PC-9 (cell line): ENCODE measurements around the gene RIMS3. TPM values are rescaled to one million over a fixed set of nuclear protein-coding genes. Genes with fewer than 3 reads are reported as not detected.
A peak's percentile ranks its signal among the peaks of the same experiment; 100 is the strongest.

Experiments
- BruUV-seq: library from RNA; stranded (reverse); fragments of 400-500 nt; replicated peaks from 2 replicates; lab custom pipeline; 2021; lab: Mats Ljungman, UMichigan
- CTCF ChIA-PET: fragments of 300-600 bp; sonication (Branson Sonifier 250); formaldehyde crosslinking; loops from one replicate; lab custom pipeline; 2022; ENCODE audit warnings: antibody characterized with exemption; lab: Charles Lee
- POLR2A ChIA-PET: fragments of 300-600 bp; sonication (Branson Sonifier 250); formaldehyde crosslinking; loops from one replicate; lab custom pipeline; 2022; ENCODE audit warnings: antibody characterized with exemption; ENCODE audit not compliant: unreplicated experiment; lab: Charles Lee
- DNase-seq, 2 experiments: peaks; one replicate each; pipeline versions ENCODE4 v3.0.0 to v3.0.0-alpha.2; 2015 to 2022; ENCODE audit warnings: mixed read lengths in 1 of 2
- H2AFZ ChIP-seq: fragments of 200-600 bp; sonication (generic); 2 replicates; pipeline ENCODE4 v1.8.1; 2017; ENCODE audit warnings: antibody characterized with exemption
- H3F3A ChIP-seq: fragments of 200-600 bp; sonication (generic); 2 replicates; pipeline ENCODE4 v1.8.1; 2017; ENCODE audit warnings: antibody characterized with exemption, mild to moderate bottlenecking, low read depth; ENCODE audit not compliant: insufficient read depth
- H3K27ac ChIP-seq: fragments of 200-600 bp; sonication (generic); 2 replicates; pipeline ENCODE4 v1.6.1; 2016; ENCODE audit warnings: mixed run types
- H3K27me3 ChIP-seq: fragments of 200-600 bp; sonication (generic); 2 replicates; pipeline ENCODE4 v1.6.1; 2016; ENCODE audit warnings: low read depth, mixed run types; ENCODE audit not compliant: insufficient read depth
- H3K36me3 ChIP-seq: fragments of 200-600 bp; sonication (generic); 2 replicates; pipeline ENCODE4 v1.6.1; 2016; ENCODE audit warnings: low read depth, mixed run types
- H3K4me1 ChIP-seq: fragments of 200-600 bp; sonication (generic); replicated peaks from 2 replicates; pipeline ENCODE4 v1.6.1; 2016; ENCODE audit warnings: mixed run types; ENCODE audit not compliant: insufficient read depth
- H3K4me2 ChIP-seq: fragments of 200-600 bp; sonication (generic); 2 replicates; pipeline ENCODE4 v1.6.1; 2017; ENCODE audit warnings: mixed run types
- H3K4me3 ChIP-seq: fragments of 200-600 bp; sonication (generic); 2 replicates; pipeline ENCODE4 v1.6.1; 2016; ENCODE audit warnings: mixed run types
- H3K79me2 ChIP-seq: fragments of 200-600 bp; sonication (generic); 2 replicates; pipeline ENCODE4 v1.6.1; 2017; ENCODE audit warnings: low read depth, mixed run types
- H3K9me2 ChIP-seq: fragments of 200-600 bp; sonication (generic); 2 replicates; pipeline ENCODE4 v1.8.1; 2017; ENCODE audit warnings: mild to moderate bottlenecking; ENCODE audit not compliant: insufficient read depth
- H3K9me3 ChIP-seq: fragments of 200-600 bp; sonication (generic); 2 replicates; pipeline ENCODE4 v1.8.1; 2016; ENCODE audit warnings: low read depth; ENCODE audit not compliant: insufficient read depth
- H4K20me1 ChIP-seq: fragments of 200-600 bp; sonication (generic); 2 replicates; pipeline ENCODE4 v1.8.1; 2017; ENCODE audit not compliant: insufficient read depth
- EZH2 ChIP-seq: fragments of 200-600 bp; sonication (generic); IDR thresholded peaks from 2 replicates; pipeline ENCODE4 v1.8.0; 2017; ENCODE audit warnings: antibody characterized with exemption, low read depth
- intact Hi-C: fragments of 100-400 bp; cut with micrococcal nuclease; formaldehyde crosslinking; loops from one replicate; pipeline ENCODE4 v1.10.0; 2022; ENCODE audit not compliant: unreplicated experiment
- total RNA-seq: library from RNA; stranded (reverse); gene quantifications from 2 replicates; pipeline ENCODE4 v1.2.3, GENCODE V29; 2021
- TF ChIP-seq, protein P1 (sequence below): fragments of 200-600 bp; sonication (generic); conservative IDR thresholded peaks from 2 replicates; pipeline ENCODE4 v1.6.1; 2017; ENCODE audit warnings: mixed run types, antibody characterized with exemption, mild to moderate bottlenecking, moderate library complexity

Gene RIMS3
- total RNA-seq, 1 experiment from 2014 or later, result 12.9 TPM

DNA sequence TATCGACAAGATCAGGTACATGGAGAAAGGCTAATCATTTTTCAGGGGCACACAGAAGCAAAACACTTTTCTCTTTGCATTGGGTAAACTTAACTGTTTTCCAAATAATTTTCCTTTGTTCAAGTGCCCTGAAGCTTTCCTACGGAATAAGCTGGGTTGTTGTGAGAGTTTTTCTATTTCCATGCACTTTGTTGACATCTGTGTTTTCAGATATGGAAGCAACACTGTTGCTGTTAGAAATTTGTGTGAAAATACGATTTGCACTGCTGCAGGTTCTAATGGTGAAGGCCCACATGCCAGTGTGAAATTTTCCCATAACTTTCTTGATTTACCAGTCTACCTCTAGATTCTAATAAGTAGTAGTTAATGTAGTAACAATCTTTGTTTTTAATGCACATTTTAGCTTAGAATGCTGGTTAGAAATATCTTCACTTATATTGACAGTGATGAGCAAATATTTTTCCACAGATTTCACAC is 44.4 kb upstream of the RIMS3 start:
- H3K4me1 ChIP-seq, result peaks cover 43% of the 10 kb centered on the region
- POLR2A ChIA-PET, result interaction anchor here (0.6 to 0.8 kb wide), 2 partner anchors 42 to 791 kb away, joined by 6 to 11 read pairs; no protein-coding TSS in a partner anchor
- intact Hi-C loops, result no loop called here

DNA sequence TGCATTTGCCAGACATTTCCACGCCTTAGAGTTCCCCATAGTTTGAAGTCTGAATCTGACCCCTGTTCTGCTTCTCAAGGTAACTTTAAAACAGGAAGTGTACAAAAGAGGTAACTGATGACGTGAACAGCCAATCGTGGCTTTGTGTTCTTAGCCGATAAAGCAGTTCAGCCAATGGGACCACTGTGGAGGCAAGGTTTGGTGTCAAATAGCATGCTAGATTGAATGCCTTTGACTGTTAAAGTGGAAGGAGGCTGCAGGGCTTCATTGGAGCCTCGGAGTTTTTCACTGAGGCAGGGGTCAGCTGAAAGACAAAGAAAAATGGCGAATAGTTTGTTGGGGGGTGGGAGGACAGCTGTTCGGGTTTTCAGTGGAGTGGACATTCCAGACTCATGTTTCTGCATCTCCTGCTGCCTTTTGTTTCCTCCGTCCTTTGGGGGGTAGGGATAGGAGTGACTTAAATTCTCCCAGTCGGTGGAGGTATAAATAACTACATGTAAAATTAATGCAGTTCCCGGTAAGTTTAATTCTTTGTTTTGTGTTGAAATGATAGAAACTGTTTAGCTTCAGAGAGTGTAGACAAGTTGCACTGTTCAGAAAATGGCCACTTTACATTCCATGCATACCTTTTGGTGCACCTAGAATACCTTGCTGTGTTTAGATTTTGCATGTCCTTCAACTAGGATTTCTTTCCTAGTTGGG is 43.8 kb upstream of the RIMS3 start:
- Histone ChIP-seq H4K20me1 (peaks cover 5% of the 10 kb centered on the region), H3K4me3 (peak overlapping the region; percentile 62), H3K79me2 (peaks cover 82% of the 10 kb centered on the region), H3K4me2 (peak overlapping the region; percentile 86), H3K9me2 (no peaks in the 10 kb centered on the region), H3F3A (peaks cover 19% of the 10 kb centered on the region), H3K27ac (peak overlapping the region; percentile 21), H3K27me3 (no peaks in the 10 kb centered on the region), H3K36me3 (no peaks in the 10 kb centered on the region), H3K9me3 (no peaks in the 10 kb centered on the region), H3K4me1 (peaks cover 43% of the 10 kb centered on the region), H2AFZ (peak overlapping the region; percentile 61)
- DNase-seq, result peak; percentile 82 to 94
- ChIA-PET CTCF (no interaction called here), POLR2A (interaction anchor here (0.6 to 0.8 kb wide), 3 partner anchors 42 to 790 kb away, joined by 6 to 11 read pairs (median 6); no protein-coding TSS in a partner anchor)
- intact Hi-C loops, result no loop called here
- BruUV-seq, result TSS peak; percentile 41
- TF ChIP-seq EZH2, result no peak

More for the DNA sequence above, 44.4 kb upstream of the RIMS3 start:
- no peaks in the 10 kb centered on the region for H3K36me3 ChIP-seq
- peak overlapping the region; percentile 86 for H3K4me2 ChIP-seq
- DNase-seq, result no peak
- peak overlapping the region; percentile 21; the same call in 1 of the 2 replicates for H3K27ac ChIP-seq
- peaks cover 81% of the 10 kb centered on the region for H3K79me2 ChIP-seq
- no TSS peak for BruUV-seq
- no peaks in the 10 kb centered on the region for H3K9me2 ChIP-seq
- TF ChIP-seq, protein P1, sequence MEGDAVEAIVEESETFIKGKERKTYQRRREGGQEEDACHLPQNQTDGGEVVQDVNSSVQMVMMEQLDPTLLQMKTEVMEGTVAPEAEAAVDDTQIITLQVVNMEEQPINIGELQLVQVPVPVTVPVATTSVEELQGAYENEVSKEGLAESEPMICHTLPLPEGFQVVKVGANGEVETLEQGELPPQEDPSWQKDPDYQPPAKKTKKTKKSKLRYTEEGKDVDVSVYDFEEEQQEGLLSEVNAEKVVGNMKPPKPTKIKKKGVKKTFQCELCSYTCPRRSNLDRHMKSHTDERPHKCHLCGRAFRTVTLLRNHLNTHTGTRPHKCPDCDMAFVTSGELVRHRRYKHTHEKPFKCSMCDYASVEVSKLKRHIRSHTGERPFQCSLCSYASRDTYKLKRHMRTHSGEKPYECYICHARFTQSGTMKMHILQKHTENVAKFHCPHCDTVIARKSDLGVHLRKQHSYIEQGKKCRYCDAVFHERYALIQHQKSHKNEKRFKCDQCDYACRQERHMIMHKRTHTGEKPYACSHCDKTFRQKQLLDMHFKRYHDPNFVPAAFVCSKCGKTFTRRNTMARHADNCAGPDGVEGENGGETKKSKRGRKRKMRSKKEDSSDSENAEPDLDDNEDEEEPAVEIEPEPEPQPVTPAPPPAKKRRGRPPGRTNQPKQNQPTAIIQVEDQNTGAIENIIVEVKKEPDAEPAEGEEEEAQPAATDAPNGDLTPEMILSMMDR, result no peak
- no peak for TF ChIP-seq EZH2
- no peak overlapping the region for H2AFZ ChIP-seq
- H3F3A ChIP-seq, result peaks cover 19% of the 10 kb centered on the region
- peaks cover 5% of the 10 kb centered on the region for H4K20me1 ChIP-seq
- peak overlapping the region; percentile 62 for H3K4me3 ChIP-seq
- no peaks in the 10 kb centered on the region for H3K27me3 ChIP-seq
- CTCF ChIA-PET, result no interaction called here
- no peaks in the 10 kb centered on the region for H3K9me3 ChIP-seq

DNA sequence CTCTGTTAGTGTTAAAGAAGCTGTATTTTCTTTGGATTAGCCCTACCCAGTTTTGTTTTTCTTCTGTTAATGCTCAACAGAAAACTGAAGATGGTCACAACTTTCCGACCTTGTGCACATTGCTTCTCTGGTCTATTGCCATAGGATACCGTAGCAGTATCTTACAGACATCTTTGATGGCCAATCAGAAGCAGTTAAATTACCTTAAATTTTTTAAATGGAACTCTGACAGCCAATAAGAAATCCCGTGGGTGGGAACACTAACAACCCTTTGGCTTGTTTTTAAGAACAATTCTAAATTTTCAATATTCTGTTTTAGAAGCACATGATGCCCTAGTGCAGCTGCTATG is 43.2 kb upstream of the RIMS3 start:
- intact Hi-C loops, result no loop called here
- BruUV-seq, result no TSS peak
- H2AFZ ChIP-seq, result peak overlapping the region; percentile 61
- POLR2A ChIA-PET, result interaction anchor here (0.6 kb wide), 1 partner anchor 266 kb away, joined by 6 read pairs; no protein-coding TSS in a partner anchor
- no peaks in the 10 kb centered on the region for H3K9me3 ChIP-seq
- H3K9me2 ChIP-seq, result no peaks in the 10 kb centered on the region
- H3K4me2 ChIP-seq, result peak overlapping the region; percentile 86
- no peak overlapping the region; the same call in 1 of the 2 replicates for H3K27ac ChIP-seq
- DNase-seq, result peak in 1 of 2 experiments; percentile 72
- no peak for TF ChIP-seq EZH2
- TF ChIP-seq, protein P1, result no peak
- peaks cover 43% of the 10 kb centered on the region for H3K4me1 ChIP-seq
- H3F3A ChIP-seq, result peaks cover 19% of the 10 kb centered on the region
- H3K79me2 ChIP-seq, result peaks cover 82% of the 10 kb centered on the region
- CTCF ChIA-PET, result no interaction called here
- peak overlapping the region; percentile 62; the same call in 1 of the 2 replicates for H3K4me3 ChIP-seq
- no peaks in the 10 kb centered on the region for H3K36me3 ChIP-seq
- no peaks in the 10 kb centered on the region for H3K27me3 ChIP-seq
- peaks cover 5% of the 10 kb centered on the region for H4K20me1 ChIP-seq
